Tibial nerve (tissue), 4 donors: ENCODE measurements around the gene MPZL1.

Source experiments
- EP300 ChIP-seq, 2 donors: sonication (generic); formaldehyde crosslinking; IDR thresholded peaks; one replicate each; pipeline ENCODE4 v1.6.1; 2017; ENCODE audit warnings: antibody characterized with exemption in 2 of 2, mild to moderate bottlenecking in 1 of 2
- POLR2A ChIP-seq, 2 donors: fragments of 450-650 bp; IDR thresholded peaks; one replicate each; pipeline ENCODE4 v1.6.1; 2017; ENCODE audit warnings: antibody characterized with exemption in 2 of 2, mild to moderate bottlenecking in 2 of 2, moderate library complexity in 2 of 2
- TF ChIP-seq, protein P1 (sequence below), 5 experiments: fragments of 200-600 bp in 3 of 5; fragments of 450-650 bp in 2 of 5; sonication (generic) in 3 of 5; IDR thresholded peaks; one replicate each; pipeline ENCODE4 v1.5.1; 2016 to 2019; ENCODE audit warnings: antibody characterized with exemption in 5 of 5, mild to moderate bottlenecking in 3 of 5, moderate library complexity in 2 of 5

GRCh38 chr1:167794043-167794442 lies 72.3 kb downstream of the MPZL1 start:
- TF ChIP-seq, protein P1, sequence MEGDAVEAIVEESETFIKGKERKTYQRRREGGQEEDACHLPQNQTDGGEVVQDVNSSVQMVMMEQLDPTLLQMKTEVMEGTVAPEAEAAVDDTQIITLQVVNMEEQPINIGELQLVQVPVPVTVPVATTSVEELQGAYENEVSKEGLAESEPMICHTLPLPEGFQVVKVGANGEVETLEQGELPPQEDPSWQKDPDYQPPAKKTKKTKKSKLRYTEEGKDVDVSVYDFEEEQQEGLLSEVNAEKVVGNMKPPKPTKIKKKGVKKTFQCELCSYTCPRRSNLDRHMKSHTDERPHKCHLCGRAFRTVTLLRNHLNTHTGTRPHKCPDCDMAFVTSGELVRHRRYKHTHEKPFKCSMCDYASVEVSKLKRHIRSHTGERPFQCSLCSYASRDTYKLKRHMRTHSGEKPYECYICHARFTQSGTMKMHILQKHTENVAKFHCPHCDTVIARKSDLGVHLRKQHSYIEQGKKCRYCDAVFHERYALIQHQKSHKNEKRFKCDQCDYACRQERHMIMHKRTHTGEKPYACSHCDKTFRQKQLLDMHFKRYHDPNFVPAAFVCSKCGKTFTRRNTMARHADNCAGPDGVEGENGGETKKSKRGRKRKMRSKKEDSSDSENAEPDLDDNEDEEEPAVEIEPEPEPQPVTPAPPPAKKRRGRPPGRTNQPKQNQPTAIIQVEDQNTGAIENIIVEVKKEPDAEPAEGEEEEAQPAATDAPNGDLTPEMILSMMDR (IDR thresholded peaks at IDR 0.05), result no peak
- TF ChIP-seq POLR2A (IDR thresholded peaks at IDR 0.05) (no peak), EP300 (IDR thresholded peaks at IDR 0.05) (no peak)
